ENCODE measurements around the gene ACYP2.
"Not testable (repeated sequence)": the region's sequence is repeated elsewhere in the genome, so short reads cannot be mapped to it uniquely, and the experiment has no call there.

ACYP2 gene

DNA sequence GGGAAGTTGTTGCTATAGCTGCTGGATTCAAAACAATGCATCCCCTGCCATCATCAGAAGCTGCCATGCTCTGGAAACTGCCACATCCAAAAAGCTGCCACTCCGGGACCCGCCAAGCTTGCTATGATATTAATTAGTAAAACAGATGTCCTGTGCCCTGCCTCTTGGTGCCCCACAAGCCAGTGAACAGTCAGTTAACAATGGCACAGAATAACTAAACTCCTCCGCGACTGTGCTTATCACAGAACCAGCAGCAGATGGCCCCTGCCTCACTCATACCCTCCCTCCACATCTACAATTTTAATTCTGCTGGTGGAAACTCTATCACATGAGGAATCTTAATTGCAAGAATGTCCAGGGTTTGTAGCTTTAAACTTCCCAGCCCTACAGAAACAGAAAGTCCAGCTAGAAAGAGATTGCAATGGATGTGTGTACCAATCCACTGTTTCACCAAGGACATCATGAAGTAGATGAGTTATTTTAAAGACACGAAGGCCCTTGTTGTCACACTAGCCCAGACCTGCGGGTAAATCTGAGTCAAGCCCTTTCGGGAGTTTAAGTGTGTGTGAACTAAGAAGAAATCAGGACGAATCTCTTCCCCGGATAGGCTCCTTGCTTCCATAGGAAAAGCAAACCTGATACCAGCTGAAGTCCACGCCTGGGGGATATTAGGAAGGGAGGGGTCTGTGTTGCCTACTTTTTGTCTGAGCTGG is 7.4 kb upstream of the ACYP2 start:
- H3K4me3 Mint-ChIP-seq: no peak overlapping the region
- CTCF ChIA-PET: interaction anchor here (1.2 to 2.5 kb wide), 10 partner anchors 10 to 596 kb away, joined by 3 to 26 read pairs (median 10); no protein-coding TSS in a partner anchor
- DNase-seq: no peak
- H3K4me1 Mint-ChIP-seq: peaks cover 9% of the 10 kb centered on the region
- no peaks in the 10 kb centered on the region for H3K9me3 Mint-ChIP-seq
- peaks cover 17% of the 10 kb centered on the region for H3K27me3 Mint-ChIP-seq
- H3K36me3 Mint-ChIP-seq: no peaks in the 10 kb centered on the region
- H3K27ac Mint-ChIP-seq: no peak overlapping the region

DNA sequence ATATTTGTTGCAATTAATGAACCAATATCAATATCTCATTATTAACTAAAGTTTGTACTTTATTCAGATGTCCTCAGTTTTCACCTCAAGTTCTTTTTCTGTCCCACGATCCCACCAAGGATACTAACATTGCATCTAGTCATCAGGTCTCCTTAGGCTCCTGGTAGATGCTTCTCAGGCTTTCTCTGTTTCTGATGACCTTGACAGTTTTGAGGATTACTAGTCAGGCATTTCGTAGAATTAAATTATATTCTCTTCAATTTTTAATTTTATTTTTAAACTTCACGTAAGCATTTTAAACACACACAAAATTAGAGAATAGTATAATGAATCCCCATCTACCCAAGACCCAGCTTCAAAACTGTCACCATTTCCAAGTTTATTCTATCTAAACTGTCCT is 5.6 kb upstream of the ACYP2 start:
- peaks cover 8% of the 10 kb centered on the region for H3K4me1 Mint-ChIP-seq

DNA sequence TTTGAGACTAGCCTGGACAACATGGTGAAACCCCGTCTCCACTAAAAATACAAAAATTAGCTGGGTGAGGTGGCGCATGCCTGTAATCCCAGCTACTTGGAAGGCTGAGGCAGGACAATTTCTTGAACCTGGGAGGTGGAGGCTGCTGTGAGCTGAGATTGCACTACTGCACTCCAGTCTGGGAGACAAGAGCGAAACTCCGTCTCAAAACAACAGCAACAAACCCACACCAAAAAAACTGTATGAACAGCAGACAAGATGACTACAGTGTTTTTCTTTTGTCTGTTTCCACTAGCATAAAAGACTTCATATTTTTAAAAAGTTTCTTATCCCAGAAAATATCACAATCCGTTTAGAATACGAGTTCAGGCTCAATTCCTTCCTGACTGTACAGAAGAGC is 936 bp upstream of the ACYP2 start:
- Mint-ChIP-seq H3K4me3 (peak overlapping the region; percentile 87), H3K27ac (peak overlapping the region; percentile 98), H3K36me3 (peaks cover 22% of the 10 kb centered on the region), H3K4me1 (peaks cover 23% of the 10 kb centered on the region), H3K9me3 (peaks cover 13% of the 10 kb centered on the region)
- CTCF ChIA-PET: interaction anchor here (1.3 to 1.6 kb wide), 2 partner anchors 7 to 387 kb away, joined by 3 to 5 read pairs; no protein-coding TSS in a partner anchor
- H3K27me3 Mint-ChIP-seq, DNase-seq: not testable (repeated sequence)

More for the DNA sequence above, 5.6 kb upstream of the ACYP2 start:
- no peak for DNase-seq
- Mint-ChIP-seq H3K4me3 (no peak overlapping the region), H3K27me3 (peaks cover 17% of the 10 kb centered on the region), H3K9me3 (peaks cover under 1% of the 10 kb centered on the region), H3K36me3 (no peaks in the 10 kb centered on the region), H3K27ac (no peak overlapping the region)
- CTCF ChIA-PET: no interaction called here

DNA sequence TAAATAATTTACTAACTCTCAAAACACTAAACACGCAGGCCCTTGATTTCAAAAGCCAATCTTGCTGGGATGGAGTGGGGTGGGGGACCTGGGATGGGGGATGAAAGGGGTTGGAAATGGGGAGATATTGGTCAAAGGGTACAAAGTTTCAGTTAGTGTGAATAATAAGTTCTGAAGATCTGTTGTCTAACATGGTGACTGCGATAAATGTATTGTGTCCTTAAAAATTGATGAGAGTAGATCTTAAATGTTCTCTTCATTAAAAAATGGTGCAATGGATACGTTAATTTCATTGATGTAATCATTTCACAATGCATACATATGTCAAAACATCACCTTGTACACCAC is 505 bp upstream of the ACYP2 start:
- Mint-ChIP-seq H3K4me3 (peak overlapping the region; percentile 87), H3K27ac (peak overlapping the region; percentile 98), H3K36me3 (peaks cover 24% of the 10 kb centered on the region), H3K27me3 (peaks cover 9% of the 10 kb centered on the region), H3K4me1 (peaks cover 23% of the 10 kb centered on the region), H3K9me3 (peaks cover 13% of the 10 kb centered on the region)
- CTCF ChIA-PET: interaction anchor here (1.3 to 1.6 kb wide), 2 partner anchors 8 to 387 kb away, joined by 3 to 5 read pairs; no protein-coding TSS in a partner anchor
- DNase-seq: no peak

DNA sequence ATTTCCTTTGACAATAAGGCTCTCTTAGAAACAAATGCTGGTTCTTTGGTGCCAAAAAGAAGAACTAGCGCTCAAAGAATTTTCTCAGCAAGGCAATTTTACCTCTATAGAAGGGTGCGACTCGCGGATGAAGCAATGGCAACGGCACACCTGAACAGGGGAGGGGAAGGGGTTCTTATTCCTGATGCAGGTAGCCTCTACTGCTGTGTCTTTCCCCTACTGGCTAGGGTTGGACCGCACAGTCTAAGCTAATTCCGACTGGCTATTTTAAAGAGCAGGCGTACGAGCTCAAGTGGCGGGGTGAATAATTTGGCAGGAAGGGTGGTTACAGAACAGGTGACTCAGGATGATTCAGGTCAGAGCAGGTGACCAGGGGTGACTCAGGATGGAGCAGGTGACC is 1.2 kb downstream of the ACYP2 start:
- H3K27me3 Mint-ChIP-seq, CTCF ChIA-PET, DNase-seq: not testable (repeated sequence)
- H3K4me1 Mint-ChIP-seq: peaks cover 23% of the 10 kb centered on the region
- H3K27ac Mint-ChIP-seq: peak overlapping the region; percentile 83
- H3K36me3 Mint-ChIP-seq: peaks cover 32% of the 10 kb centered on the region
- peaks cover 18% of the 10 kb centered on the region for H3K9me3 Mint-ChIP-seq
- peak overlapping the region; percentile 87 for H3K4me3 Mint-ChIP-seq

DNA sequence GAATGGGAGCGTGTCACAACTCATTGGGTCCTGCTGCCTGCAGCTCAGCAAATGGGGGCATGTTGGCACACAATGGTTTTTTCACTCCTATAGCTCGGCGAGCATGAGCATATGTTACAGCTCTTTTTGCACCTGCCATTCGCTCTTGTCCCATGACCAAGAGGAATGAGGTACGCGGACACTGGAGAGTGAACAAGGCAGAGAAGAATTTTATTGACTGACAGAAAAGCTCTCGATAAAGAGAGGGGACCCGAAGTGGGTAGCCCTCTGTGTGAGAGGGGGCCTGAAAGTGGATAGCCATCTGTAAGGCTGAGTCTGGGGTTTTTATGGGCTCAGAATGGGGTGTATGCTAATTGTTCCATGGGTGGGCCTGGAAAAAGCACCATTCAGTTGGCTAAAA is 5.5 kb downstream of the ACYP2 start:
- Mint-ChIP-seq H3K4me1 (peaks cover 7% of the 10 kb centered on the region), H3K27me3 (no peaks in the 10 kb centered on the region), H3K4me3 (no peak overlapping the region), H3K36me3 (peaks cover 30% of the 10 kb centered on the region), H3K27ac (no peak overlapping the region), H3K9me3 (peaks cover 19% of the 10 kb centered on the region)
- DNase-seq: no peak
- CTCF ChIA-PET: no interaction called here

DNA sequence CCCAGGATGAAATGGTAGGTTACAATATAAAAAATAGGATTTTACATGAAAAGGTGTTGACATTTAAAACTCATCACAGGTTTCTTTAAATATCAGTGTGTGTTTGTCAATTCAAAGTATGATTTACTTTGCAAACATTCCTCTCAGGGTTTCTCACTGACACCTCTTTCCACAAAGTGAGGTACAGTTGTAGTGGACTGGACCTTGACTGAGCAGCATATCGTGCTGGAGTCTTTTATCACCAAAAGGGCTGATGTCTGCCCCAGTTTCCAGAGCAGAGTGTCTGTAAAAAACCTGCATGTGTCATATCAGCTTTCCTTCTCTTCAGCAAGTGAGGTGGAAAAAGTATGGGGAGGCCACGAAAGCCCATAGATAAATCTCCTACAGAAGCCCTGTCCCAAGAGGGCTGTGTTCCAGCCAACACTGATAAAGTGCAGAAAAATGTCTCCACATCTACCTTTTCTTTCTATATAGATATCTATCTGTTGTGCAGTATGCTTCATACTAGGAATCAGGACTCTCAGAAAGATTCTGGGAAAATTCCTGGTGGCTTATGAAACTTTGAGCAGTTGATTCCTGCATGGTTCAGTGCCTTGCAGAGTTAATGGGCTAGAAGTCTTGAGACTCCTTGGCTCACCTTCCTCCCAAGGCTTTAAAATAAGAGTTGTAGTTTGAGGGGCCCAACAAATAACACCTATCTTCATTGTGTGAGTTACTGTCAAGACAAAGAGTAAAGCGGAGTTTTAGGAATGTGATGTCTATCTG is 6.9 kb downstream of the ACYP2 start:
- Mint-ChIP-seq H3K4me1 (no peaks in the 10 kb centered on the region), H3K27ac (no peak overlapping the region), H3K9me3 (peaks cover 12% of the 10 kb centered on the region), H3K27me3 (no peaks in the 10 kb centered on the region), H3K4me3 (no peak overlapping the region), H3K36me3 (peaks cover 23% of the 10 kb centered on the region)
- DNase-seq: no peak
- CTCF ChIA-PET: no interaction called here

DNA sequence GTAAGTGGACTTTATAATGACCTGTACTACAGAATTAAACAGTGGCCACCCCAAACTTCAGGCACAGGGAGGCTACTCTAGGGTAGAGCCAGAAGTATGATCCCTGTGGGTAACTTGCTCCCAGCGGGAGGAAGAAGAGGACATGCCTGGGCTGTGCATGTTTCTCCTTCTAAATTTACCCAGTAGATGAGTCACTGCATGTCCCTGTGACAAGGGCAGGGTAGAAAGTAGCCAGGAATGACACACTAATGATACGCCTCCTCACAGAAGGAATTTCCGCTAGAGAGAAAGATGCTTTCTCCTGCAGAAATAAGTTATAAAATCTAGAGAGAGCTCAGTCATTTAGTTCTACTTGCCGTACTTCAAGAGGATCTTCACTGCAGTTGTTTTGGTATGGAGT is 7.5 kb downstream of the ACYP2 start:
- Mint-ChIP-seq H3K36me3 (peaks cover 20% of the 10 kb centered on the region), H3K27me3 (no peaks in the 10 kb centered on the region), H3K9me3 (peaks cover 10% of the 10 kb centered on the region), H3K4me1 (no peaks in the 10 kb centered on the region), H3K27ac (no peak overlapping the region), H3K4me3 (no peak overlapping the region)
- no peak for DNase-seq
- CTCF ChIA-PET: no interaction called here

DNA sequence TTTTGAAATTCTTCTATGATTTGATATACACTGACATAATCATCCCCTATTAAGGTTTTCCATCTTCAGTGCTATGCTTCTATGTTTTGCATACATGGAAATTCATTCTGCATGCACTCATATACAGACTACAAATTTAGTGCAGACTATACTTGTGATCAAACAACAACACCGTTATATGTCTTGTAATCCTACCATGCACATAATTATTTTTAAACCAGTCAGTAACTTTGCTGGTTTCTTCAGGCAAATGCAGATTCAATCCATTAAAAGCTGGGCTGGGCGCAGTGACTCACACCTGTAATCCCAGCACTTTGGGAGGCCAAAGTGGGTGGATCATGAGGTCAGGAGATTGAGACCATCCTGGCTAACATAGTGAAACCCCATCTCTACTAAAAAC is 11.8 kb downstream of the ACYP2 start:
- H3K9me3 Mint-ChIP-seq, H3K4me3 Mint-ChIP-seq, H3K36me3 Mint-ChIP-seq, H3K27me3 Mint-ChIP-seq, H3K4me1 Mint-ChIP-seq, H3K27ac Mint-ChIP-seq, DNase-seq, CTCF ChIA-PET: not testable (repeated sequence)

DNA sequence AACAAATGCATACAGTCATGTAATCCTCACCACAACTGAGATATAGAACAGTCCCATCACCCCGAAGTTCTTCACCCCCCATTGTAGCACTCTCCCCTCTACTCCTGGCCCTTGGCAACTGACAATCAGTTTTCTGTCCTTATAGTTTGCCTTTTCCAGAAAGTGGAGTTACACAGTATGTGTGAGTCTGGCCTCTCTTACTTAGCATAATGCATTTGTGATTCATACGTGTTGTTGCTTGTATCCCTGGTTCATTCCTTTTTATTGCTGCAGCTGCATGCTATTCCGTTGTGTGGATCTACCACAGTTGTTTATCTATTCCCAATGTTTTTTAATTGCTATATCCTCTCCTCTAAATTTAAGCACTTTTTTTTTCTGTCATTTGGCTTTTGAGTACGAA is 17.6 kb downstream of the ACYP2 start:
- Mint-ChIP-seq H3K36me3 (no peaks in the 10 kb centered on the region), H3K9me3 (no peaks in the 10 kb centered on the region), H3K4me1 (no peaks in the 10 kb centered on the region), H3K4me3 (no peak overlapping the region), H3K27me3 (no peaks in the 10 kb centered on the region), H3K27ac (no peak overlapping the region)
- CTCF ChIA-PET: no interaction called here
- no peak for DNase-seq

DNA sequence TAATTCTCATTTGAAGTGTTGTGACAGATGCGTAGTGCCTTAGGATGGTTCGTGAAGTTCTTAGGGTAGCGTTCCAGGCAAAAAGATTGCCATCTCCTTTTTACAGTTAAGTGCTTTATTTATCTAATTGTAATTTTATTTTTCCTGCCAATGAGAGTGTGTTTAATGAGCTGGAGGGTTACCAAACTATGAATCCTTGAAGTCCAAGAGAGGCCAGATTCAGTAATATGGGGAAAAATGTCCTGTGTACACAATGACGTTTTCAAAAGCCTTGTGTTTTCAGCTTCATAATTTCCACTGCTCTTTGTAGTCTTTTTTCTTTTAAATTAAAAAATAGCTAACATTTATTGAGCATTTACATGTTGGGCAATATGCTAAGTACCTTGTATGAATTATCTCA is 23.8 kb downstream of the ACYP2 start:
- DNase-seq: no peak
- CTCF ChIA-PET: no interaction called here
- no peak overlapping the region for H3K27ac Mint-ChIP-seq
- peaks cover 1% of the 10 kb centered on the region for H3K36me3 Mint-ChIP-seq
- no peaks in the 10 kb centered on the region for H3K27me3 Mint-ChIP-seq
- no peaks in the 10 kb centered on the region for H3K4me1 Mint-ChIP-seq
- no peak overlapping the region for H3K4me3 Mint-ChIP-seq
- no peaks in the 10 kb centered on the region for H3K9me3 Mint-ChIP-seq

DNA sequence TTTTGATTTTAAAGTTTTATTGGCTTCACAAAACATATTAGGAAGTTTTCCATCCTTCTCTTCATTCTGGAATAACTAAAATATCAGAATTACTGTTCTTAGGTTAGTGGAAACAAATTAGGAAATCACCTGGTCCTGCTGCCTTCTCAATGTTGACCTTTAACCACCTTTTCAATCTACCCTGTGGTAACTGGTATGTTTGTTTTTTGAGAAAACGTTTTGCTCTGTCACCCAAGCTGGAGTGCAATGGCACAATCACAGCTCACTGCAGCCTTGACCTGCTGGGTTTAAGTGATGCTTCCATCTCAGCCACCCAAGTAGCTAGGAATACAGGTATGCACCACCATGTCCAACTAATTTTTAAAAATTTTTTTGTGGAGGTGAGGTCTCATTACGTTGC is 28.4 kb downstream of the ACYP2 start:
- H3K27me3 Mint-ChIP-seq: no peaks in the 10 kb centered on the region
- no peak overlapping the region for H3K4me3 Mint-ChIP-seq
- no peaks in the 10 kb centered on the region for H3K9me3 Mint-ChIP-seq
- no peaks in the 10 kb centered on the region for H3K4me1 Mint-ChIP-seq
- H3K36me3 Mint-ChIP-seq: peaks cover under 1% of the 10 kb centered on the region
- no peak overlapping the region for H3K27ac Mint-ChIP-seq
- no peak for DNase-seq
- CTCF ChIA-PET: no interaction called here

DNA sequence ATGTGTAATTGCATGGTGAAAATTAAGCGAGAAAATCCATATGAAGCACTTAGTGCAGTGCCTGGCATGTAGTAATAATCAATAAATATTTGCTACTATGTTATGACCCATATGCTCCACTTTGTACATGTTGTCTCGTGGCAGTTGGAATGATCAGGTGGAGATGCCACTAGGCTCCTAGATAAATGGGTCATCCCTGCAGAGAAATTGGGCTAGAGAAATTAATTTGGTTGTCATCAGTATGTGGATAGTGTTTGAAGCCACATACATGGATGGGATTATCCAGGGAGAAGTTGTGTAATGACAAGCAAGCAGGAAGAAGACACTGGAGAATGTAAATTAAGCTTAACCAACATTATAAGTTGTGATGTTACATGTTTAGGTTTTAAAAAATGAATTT is 33.0 kb downstream of the ACYP2 start:
- Mint-ChIP-seq H3K4me1 (no peaks in the 10 kb centered on the region), H3K4me3 (no peak overlapping the region), H3K36me3 (peaks cover 2% of the 10 kb centered on the region), H3K27ac (no peak overlapping the region), H3K9me3 (peaks cover 2% of the 10 kb centered on the region), H3K27me3 (no peaks in the 10 kb centered on the region)
- CTCF ChIA-PET: no interaction called here
- no peak for DNase-seq

DNA sequence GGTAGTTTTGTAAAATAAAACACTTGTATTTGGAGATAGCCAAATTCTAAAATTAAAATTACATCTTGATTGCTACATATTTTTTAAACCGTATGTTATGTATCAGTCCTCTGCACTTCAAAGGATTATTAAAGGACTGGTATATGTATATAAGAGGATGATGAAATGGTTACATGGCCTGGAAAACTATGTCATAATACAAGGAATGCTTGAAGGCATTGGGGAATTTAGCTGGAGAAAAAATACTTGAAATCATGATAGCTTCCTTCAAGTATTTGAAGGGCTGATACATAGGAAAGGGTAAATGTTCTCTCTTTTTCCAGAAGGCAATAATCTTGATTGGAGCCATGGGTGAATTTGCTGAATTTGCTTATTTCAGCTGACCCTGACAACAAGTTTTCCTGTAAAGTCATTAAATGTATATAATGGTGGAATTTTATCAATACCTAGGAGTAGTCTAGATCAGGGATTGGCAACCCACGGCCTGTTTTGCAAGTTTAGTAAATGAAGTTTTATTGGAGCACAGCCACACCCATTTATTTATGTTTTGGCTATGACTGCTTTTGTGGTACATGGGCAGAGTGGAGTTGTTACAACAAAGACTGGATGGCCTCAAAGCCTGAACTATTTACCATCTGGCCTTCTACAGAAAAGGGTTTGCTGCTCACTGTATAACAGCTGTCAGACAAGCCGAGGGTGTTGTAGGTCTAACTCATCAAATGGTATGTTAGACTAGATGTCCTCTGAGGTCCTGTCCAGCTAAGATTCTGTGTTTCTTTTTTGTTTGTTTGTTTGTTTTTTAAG is 34.4 kb downstream of the ACYP2 start:
- H3K27ac Mint-ChIP-seq: no peak overlapping the region
- H3K36me3 Mint-ChIP-seq: peaks cover 2% of the 10 kb centered on the region
- no peak overlapping the region for H3K4me3 Mint-ChIP-seq
- no peak for DNase-seq
- no peaks in the 10 kb centered on the region for H3K27me3 Mint-ChIP-seq
- no peaks in the 10 kb centered on the region for H3K4me1 Mint-ChIP-seq
- CTCF ChIA-PET: no interaction called here
- H3K9me3 Mint-ChIP-seq: peaks cover 2% of the 10 kb centered on the region

Data from activated naive CD4-positive, alpha-beta T cell treated with anti-CD3 and anti-CD28 coated beads, Interleukin-2, amount 10 ng/mL, durations not matched to agents 7 days and 5 days (primary cell).